H9 (cell line): ENCODE measurements around the gene CD46. TPM values are rescaled to one million over a fixed set of nuclear protein-coding genes. Genes with fewer than 3 reads are reported as not detected.

Source experiments
- DNase-seq: peaks from one replicate; pipeline ENCODE4 v3.0.0-alpha.2; 2017
- H2AFZ ChIP-seq: one replicate; pipeline ENCODE4 v1.6.1; 2013; ENCODE audit warnings: mild to moderate bottlenecking, low read length, control low read depth, moderate library complexity
- H2AK5ac ChIP-seq: 2 replicates; pipeline ENCODE4 v1.6.1; 2013; ENCODE audit warnings: low read length, control low read depth, mixed read lengths; ENCODE audit not compliant: insufficient read length
- H2BK120ac ChIP-seq: one replicate; pipeline ENCODE4 v1.6.1; 2013; ENCODE audit warnings: low read depth, mild to moderate bottlenecking, low read length, control low read depth, inconsistent platforms; ENCODE audit not compliant: poor library complexity, severe bottlenecking
- H2BK12ac ChIP-seq: 2 replicates; pipeline ENCODE4 v1.6.1; 2013; ENCODE audit warnings: low read length, control low read depth, mixed read lengths, low read depth; ENCODE audit not compliant: insufficient read length
- H2BK15ac ChIP-seq: 2 replicates; pipeline ENCODE4 v1.6.1; 2013; ENCODE audit warnings: low read depth, low read length, control low read depth
- H2BK20ac ChIP-seq: one replicate; pipeline ENCODE4 v1.6.1; 2013; ENCODE audit warnings: low read depth, mild to moderate bottlenecking, low read length, control low read depth, inconsistent platforms; ENCODE audit not compliant: poor library complexity, severe bottlenecking
- H2BK5ac ChIP-seq: 2 replicates; pipeline ENCODE4 v1.6.1; 2013; ENCODE audit warnings: low read length, control low read depth, mixed read lengths; ENCODE audit not compliant: insufficient read length
- H3K14ac ChIP-seq: 2 replicates; pipeline ENCODE4 v1.6.1; 2013; ENCODE audit warnings: low read length, control low read depth; ENCODE audit not compliant: insufficient read depth
- H3K18ac ChIP-seq: 2 replicates; pipeline ENCODE4 v1.6.1; 2013; ENCODE audit warnings: low read depth, mild to moderate bottlenecking, mixed read lengths, low read length, control low read depth; ENCODE audit not compliant: insufficient read length
- H3K23ac ChIP-seq: 2 replicates; pipeline ENCODE4 v1.6.1; 2013; ENCODE audit warnings: low read length, control low read depth, mixed read lengths, low read depth; ENCODE audit not compliant: insufficient read length
- H3K23me2 ChIP-seq: 2 replicates; pipeline ENCODE4 v1.6.1; 2013; ENCODE audit warnings: low read depth, mild to moderate bottlenecking, mixed read lengths, low read length, control low read depth; ENCODE audit not compliant: insufficient read length, poor library complexity, severe bottlenecking
- H3K27ac ChIP-seq: 2 replicates; pipeline ENCODE4 v1.5.1; 2013; ENCODE audit warnings: low read length, control low read depth, mixed read lengths, low read depth; ENCODE audit not compliant: insufficient read length
- H3K27me3 ChIP-seq: 2 replicates; pipeline ENCODE4 v1.6.1; 2013; ENCODE audit warnings: low read length, control low read depth, inconsistent platforms; ENCODE audit not compliant: insufficient read depth
- H3K4ac ChIP-seq: 2 replicates; pipeline ENCODE4 v1.6.1; 2013; ENCODE audit warnings: low read depth, mild to moderate bottlenecking, control low read depth, inconsistent platforms, low read length, moderate library complexity
- H3K4me1 ChIP-seq: 2 replicates; pipeline ENCODE4 v1.6.1; 2013; ENCODE audit warnings: low read length, control low read depth, inconsistent platforms; ENCODE audit not compliant: insufficient read depth
- H3K4me2 ChIP-seq: 2 replicates; pipeline ENCODE4 v1.6.1; 2013; ENCODE audit warnings: low read length, control low read depth, mixed read lengths; ENCODE audit not compliant: insufficient read length, insufficient read depth
- H3K56ac ChIP-seq: 2 replicates; pipeline ENCODE4 v1.6.1; 2013; ENCODE audit warnings: low read depth, mild to moderate bottlenecking, mixed read lengths, low read length, control low read depth; ENCODE audit not compliant: insufficient read length
- H3K79me1 ChIP-seq: 2 replicates; pipeline ENCODE4 v1.6.1; 2013; ENCODE audit warnings: low read depth, mild to moderate bottlenecking, moderate library complexity, low read length, control low read depth, inconsistent platforms; ENCODE audit not compliant: insufficient read depth, poor library complexity, severe bottlenecking
- H3K79me2 ChIP-seq: 2 replicates; pipeline ENCODE4 v1.6.1; 2013; ENCODE audit warnings: low read length, control low read depth, inconsistent platforms; ENCODE audit not compliant: insufficient read depth
- H3K9ac ChIP-seq: 2 replicates; pipeline ENCODE4 v1.6.1; 2013; ENCODE audit warnings: low read length, control low read depth, mixed read lengths; ENCODE audit not compliant: insufficient read length; ENCODE audit errors: extremely low read depth
- H3K9me3 ChIP-seq: one replicate; pipeline ENCODE4 v1.6.1; 2013; ENCODE audit warnings: low read depth, low read length, inconsistent platforms; ENCODE audit not compliant: control insufficient read depth
- H3T11ph ChIP-seq: one replicate; pipeline ENCODE4 v1.6.1; 2013; ENCODE audit warnings: mild to moderate bottlenecking, low read length, control low read depth, inconsistent platforms
- H4K20me1 ChIP-seq: one replicate; pipeline ENCODE4 v1.6.1; 2013; ENCODE audit not compliant: control insufficient read depth, insufficient read length, insufficient read depth
- H4K5ac ChIP-seq: 2 replicates; pipeline ENCODE4 v1.6.1; 2013; ENCODE audit warnings: low read depth, mild to moderate bottlenecking, mixed read lengths, low read length, control low read depth; ENCODE audit not compliant: insufficient read length
- H4K8ac ChIP-seq: replicated peaks from 2 replicates; pipeline ENCODE4 v1.6.1; 2013; ENCODE audit warnings: low read length, control low read depth, mixed read lengths, low read depth; ENCODE audit not compliant: insufficient read length
- H4K91ac ChIP-seq: 2 replicates; pipeline ENCODE4 v1.6.1; 2013; ENCODE audit warnings: low read depth, mild to moderate bottlenecking, moderate library complexity, mixed read lengths, low read length, control low read depth; ENCODE audit not compliant: insufficient read length
- H3K27ac Mint-ChIP-seq, 3 experiments: 2 replicates in 2 of 3; 3 replicates in 1 of 3; pipeline ENCODE4 v1.8.0; 2020 to 2021; ENCODE audit warnings: mixed read lengths in 3 of 3, mild to moderate bottlenecking in 1 of 3, moderate library complexity in 1 of 3
- H3K27me3 Mint-ChIP-seq: 2 replicates; pipeline ENCODE4 v1.8.0; 2021; ENCODE audit warnings: low read depth, mild to moderate bottlenecking, moderate library complexity, mixed read lengths
- H3K36me3 Mint-ChIP-seq, 3 experiments: 2 replicates in 2 of 3; 3 replicates in 1 of 3; pipeline ENCODE4 v1.8.0; 2020 to 2021; ENCODE audit warnings: low read depth in 3 of 3, mixed read lengths in 3 of 3; ENCODE audit not compliant: insufficient read depth in 1 of 3
- H3K4me1 Mint-ChIP-seq, 2 experiments: 2 replicates each; pipeline ENCODE4 v1.8.0; 2020; ENCODE audit warnings: mixed read lengths in 2 of 2
- H3K4me3 Mint-ChIP-seq, 2 experiments: 2 replicates in 1 of 2; 3 replicates in 1 of 2; pipeline ENCODE4 v1.8.0; 2020 to 2021; ENCODE audit warnings: mild to moderate bottlenecking in 2 of 2, mixed read lengths in 2 of 2, moderate library complexity in 1 of 2
- H3K9me3 Mint-ChIP-seq, 2 experiments: 2 replicates in 1 of 2; 3 replicates in 1 of 2; pipeline ENCODE4 v1.8.0; 2020; ENCODE audit warnings: mild to moderate bottlenecking in 2 of 2, mixed read lengths in 2 of 2, moderate library complexity in 1 of 2
- CTCF ChIP-seq: fragments of 200-600 bp; sonication (generic); conservative IDR thresholded peaks from 3 replicates; pipeline ENCODE4 v1.8.0; 2021; ENCODE audit warnings: antibody characterized with exemption, mild to moderate bottlenecking
- WGBS: extraction: QIAGEN DNeasy Blood & Tissue Kit; methylation state at CpG from one replicate; pipeline ENCODE4 v1.1.7; 2013; ENCODE audit warnings: missing lambda C conversion rate, low lambda C conversion rate, mixed read lengths; ENCODE audit not compliant: insufficient read length; ENCODE audit errors: extremely low coverage; 5-methylcytosine and 5-hydroxymethylcytosine counted together
- total RNA-seq: library from RNA; stranded (reverse); gene quantifications from 2 replicates; pipeline ENCODE4 v1.2.1, GENCODE V29; 2021

Gene CD46
- total RNA-seq, 1 experiment from 2014 or later = 89.2 TPM

GRCh38 chr1:207825719-207826556 is 74.1 kb downstream of the CD46 start:
- Histone ChIP-seq H2BK20ac (no peak overlapping the region), H2BK12ac (no peak overlapping the region), H2BK5ac (no peak overlapping the region), H3K79me1 (no peaks in the 10 kb centered on the region), H2BK15ac (no peak overlapping the region), H3K79me2 (no peaks in the 10 kb centered on the region), H3K4ac (no peak overlapping the region), H4K5ac (no peak overlapping the region), H4K8ac (no peak overlapping the region), H3K9ac (no peak overlapping the region), H3K23me2 (no peaks in the 10 kb centered on the region), H3K4me1 (no peaks in the 10 kb centered on the region), H3K4me2 (no peak overlapping the region), H4K91ac (no peak overlapping the region), H3K23ac (no peak overlapping the region), H4K20me1 (no peaks in the 10 kb centered on the region), H3K27ac (no peak overlapping the region), H3T11ph (no peak overlapping the region), H3K18ac (no peak overlapping the region), H3K56ac (no peak overlapping the region), H2AK5ac (no peak overlapping the region), H3K14ac (no peak overlapping the region; the same call in 1 of the 2 replicates), H3K27me3 (no peaks in the 10 kb centered on the region), H2BK120ac (no peak overlapping the region), H2AFZ (no peak overlapping the region), H3K9me3 (no peaks in the 10 kb centered on the region)
- Mint-ChIP-seq H3K36me3 (no peaks in the 10 kb centered on the region), H3K4me3 (no peak overlapping the region), H3K4me1 (peaks cover 20 to 28% of the 10 kb centered on the region in 2 experiments), H3K27me3 (no peaks in the 10 kb centered on the region; the same call in 1 of the 2 replicates), H3K9me3 (no peaks in the 10 kb centered on the region), H3K27ac (no peak overlapping the region; a peak in 1 of 7 replicates)
- WGBS = no CpG with 5 or more reads among the region's 18 CpGs
- no peak for DNase-seq
- TF ChIP-seq CTCF = no peak
